DND-41 (cell line): Measurements from ENCODE around the gene SPPL3.

Experiments
- EZH2 ChIP-seq: IDR thresholded peaks from 3 replicates; pipeline ENCODE4 v1.6.1; 2012; ENCODE audit warnings: borderline replicate concordance, low read depth, mild to moderate bottlenecking, moderate library complexity, low read length, inconsistent platforms; ENCODE audit not compliant: severe bottlenecking
- TF ChIP-seq, protein P1 (sequence below): IDR thresholded peaks from 2 replicates; pipeline ENCODE4 v1.5.1; 2012; ENCODE audit warnings: borderline replicate concordance, low read length, moderate library complexity, mild to moderate bottlenecking; ENCODE audit not compliant: poor library complexity, severe bottlenecking; ENCODE audit errors: extremely low read depth

DNA sequence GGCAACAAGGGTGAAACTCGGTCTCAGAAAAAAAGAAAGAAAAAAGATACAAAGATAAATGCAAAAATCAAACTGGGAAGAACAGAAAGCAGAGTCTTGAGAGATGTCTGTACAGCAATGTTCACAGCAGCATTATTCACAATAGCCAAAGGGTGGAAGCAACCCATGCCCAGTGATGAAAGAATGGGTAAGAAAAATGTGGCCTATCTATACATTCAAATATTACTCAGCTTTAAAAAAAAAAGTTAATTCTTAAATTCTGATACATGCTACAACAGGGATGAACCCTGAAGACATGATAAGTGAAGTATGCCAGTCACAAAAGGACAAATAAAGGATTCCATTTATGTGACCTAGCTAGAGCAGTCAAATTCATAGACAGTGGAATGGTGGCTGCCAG is 33.7 kb downstream of the SPPL3 start:
- TF ChIP-seq, protein P1, sequence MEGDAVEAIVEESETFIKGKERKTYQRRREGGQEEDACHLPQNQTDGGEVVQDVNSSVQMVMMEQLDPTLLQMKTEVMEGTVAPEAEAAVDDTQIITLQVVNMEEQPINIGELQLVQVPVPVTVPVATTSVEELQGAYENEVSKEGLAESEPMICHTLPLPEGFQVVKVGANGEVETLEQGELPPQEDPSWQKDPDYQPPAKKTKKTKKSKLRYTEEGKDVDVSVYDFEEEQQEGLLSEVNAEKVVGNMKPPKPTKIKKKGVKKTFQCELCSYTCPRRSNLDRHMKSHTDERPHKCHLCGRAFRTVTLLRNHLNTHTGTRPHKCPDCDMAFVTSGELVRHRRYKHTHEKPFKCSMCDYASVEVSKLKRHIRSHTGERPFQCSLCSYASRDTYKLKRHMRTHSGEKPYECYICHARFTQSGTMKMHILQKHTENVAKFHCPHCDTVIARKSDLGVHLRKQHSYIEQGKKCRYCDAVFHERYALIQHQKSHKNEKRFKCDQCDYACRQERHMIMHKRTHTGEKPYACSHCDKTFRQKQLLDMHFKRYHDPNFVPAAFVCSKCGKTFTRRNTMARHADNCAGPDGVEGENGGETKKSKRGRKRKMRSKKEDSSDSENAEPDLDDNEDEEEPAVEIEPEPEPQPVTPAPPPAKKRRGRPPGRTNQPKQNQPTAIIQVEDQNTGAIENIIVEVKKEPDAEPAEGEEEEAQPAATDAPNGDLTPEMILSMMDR, result no peak
- TF ChIP-seq EZH2, result no peak
